HepG2 (cell line): ENCODE measurements around the gene WNT1. TPM values are rescaled to one million over a fixed set of nuclear protein-coding genes. Genes with fewer than 3 reads are reported as not detected.
A peak's percentile ranks its signal among the peaks of the same experiment; 100 is the strongest.

Source experiments
- ATAD3A ChIP-seq: sonication (generic); formaldehyde crosslinking; IDR thresholded peaks from 2 replicates; pipeline ENCODE4 v1.4.0; 2020; ENCODE audit warnings: missing genetic modification reagents
- GPN1 ChIP-seq: sonication (generic); formaldehyde crosslinking; IDR thresholded peaks from 2 replicates; pipeline ENCODE4 v1.5.1; 2020; ENCODE audit warnings: missing genetic modification reagents, borderline replicate concordance
- JARID2 ChIP-seq: sonication (generic); formaldehyde crosslinking; IDR thresholded peaks from 2 replicates; pipeline ENCODE4 v1.8.1; 2023; ENCODE audit warnings: missing genetic modification reagents, inconsistent platforms; ENCODE audit not compliant: insufficient replicate concordance
- PITX1 ChIP-seq: sonication (generic); formaldehyde crosslinking; IDR thresholded peaks from 2 replicates; pipeline ENCODE4 v1.5.1; 2020; ENCODE audit warnings: mild to moderate bottlenecking, missing genetic modification reagents
- RAD21 ChIP-seq: fragments of 450-650 bp; formaldehyde crosslinking; IDR thresholded peaks from 2 replicates; pipeline ENCODE4 v1.5.0; 2020; ENCODE audit warnings: mild to moderate bottlenecking
- SRSF9 ChIP-seq: fragments of 200-400 bp; formaldehyde crosslinking; IDR thresholded peaks from 2 replicates; pipeline ENCODE4 v1.6.1; 2018; ENCODE audit warnings: borderline replicate concordance, mild to moderate bottlenecking, low read depth, low read length; ENCODE audit not compliant: insufficient read depth, poor library complexity, severe bottlenecking
- U2AF1 ChIP-seq: fragments of 200-400 bp; formaldehyde crosslinking; optimal IDR thresholded peaks from 2 replicates; pipeline ENCODE3; 2017; ENCODE audit warnings: mild to moderate bottlenecking, low read depth, low read length
- ZBTB42 ChIP-seq: sonication (generic); formaldehyde crosslinking; IDR thresholded peaks from 2 replicates; pipeline ENCODE4 v1.5.0; 2020; ENCODE audit warnings: mild to moderate bottlenecking, missing genetic modification reagents
- ZFP36L1 ChIP-seq: sonication (generic); formaldehyde crosslinking; IDR thresholded peaks from 2 replicates; pipeline ENCODE4 v1.8.0; 2022; ENCODE audit warnings: mild to moderate bottlenecking, missing genetic modification reagents, moderate library complexity
- ZFP37 ChIP-seq: sonication (generic); formaldehyde crosslinking; IDR thresholded peaks from 2 replicates; pipeline ENCODE4 v1.4.0; 2020; ENCODE audit warnings: missing genetic modification reagents, borderline replicate concordance
- ZFX ChIP-seq: sonication (generic); formaldehyde crosslinking; IDR thresholded peaks from 2 replicates; pipeline ENCODE4 v1.4.0; 2020; ENCODE audit warnings: mild to moderate bottlenecking, low read depth, missing genetic modification reagents, moderate library complexity
- ZNF264 ChIP-seq: sonication (generic); formaldehyde crosslinking; IDR thresholded peaks from 2 replicates; pipeline ENCODE4 v1.4.0; 2020; ENCODE audit warnings: missing genetic modification reagents
- ZNF558 ChIP-seq: sonication (generic); formaldehyde crosslinking; IDR thresholded peaks from 2 replicates; pipeline ENCODE4 v1.9.0; 2022; ENCODE audit warnings: mild to moderate bottlenecking, missing genetic modification reagents, borderline replicate concordance
- polyA plus RNA-seq, 8 experiments: library from polyadenylated mRNA; depleted of rRNA in 3 of 8; stranded (reverse) in 7 of 8; unstranded in 1 of 8; fragments of >200 nt; fragmentation: Illumina TruSeq in 4 of 8; extraction: Trizol in 4 of 8; gene quantifications; 2 replicates each; pipeline versions ENCODE4 v1.2.1 to v1.2.3, GENCODE V29; 2011 to 2016; ENCODE audit warnings: low read depth in 4 of 8, missing spikeins in 1 of 8, mixed read lengths in 1 of 8; ENCODE audit not compliant: insufficient read depth in 1 of 8
- total RNA-seq, 5 experiments: library from RNA; depleted of rRNA; stranded (reverse); fragments of >200 nt; fragmentation: Illumina TruSeq; extraction: Trizol; gene quantifications; 2 replicates each; pipeline ENCODE4 v1.2.3, GENCODE V29; 2016; ENCODE audit warnings: low read depth in 1 of 5
- TF ChIP-seq, protein P1 (sequence below): sonication (generic); formaldehyde crosslinking; IDR thresholded peaks from 2 replicates; pipeline ENCODE4 v1.9.0; 2022; ENCODE audit warnings: low read depth, missing genetic modification reagents
- TF ChIP-seq, protein P2 (sequence below): sonication (generic); formaldehyde crosslinking; IDR thresholded peaks from 2 replicates; pipeline ENCODE4 v1.4.0; 2020; ENCODE audit warnings: mild to moderate bottlenecking, missing genetic modification reagents, borderline replicate concordance
- TF ChIP-seq, protein P3 (sequence below): sonication (generic); formaldehyde crosslinking; IDR thresholded peaks from 2 replicates; pipeline ENCODE4 v1.4.0; 2020; ENCODE audit warnings: missing genetic modification reagents
- TF ChIP-seq, protein P4 (sequence below): sonication (generic); formaldehyde crosslinking; IDR thresholded peaks from 2 replicates; pipeline ENCODE4 v1.8.1; 2022; ENCODE audit warnings: mild to moderate bottlenecking, missing genetic modification reagents
- TF ChIP-seq, protein P5 (sequence below): sonication (generic); formaldehyde crosslinking; IDR thresholded peaks from 2 replicates; pipeline ENCODE4 v1.5.1; 2020; ENCODE audit warnings: mild to moderate bottlenecking, missing genetic modification reagents

Gene WNT1
- total and polyA plus RNA-seq, 2 of the 13 experiments (the other 11 are each of a cell fraction or from before 2014, with no cell fraction given): not detected

DNA sequence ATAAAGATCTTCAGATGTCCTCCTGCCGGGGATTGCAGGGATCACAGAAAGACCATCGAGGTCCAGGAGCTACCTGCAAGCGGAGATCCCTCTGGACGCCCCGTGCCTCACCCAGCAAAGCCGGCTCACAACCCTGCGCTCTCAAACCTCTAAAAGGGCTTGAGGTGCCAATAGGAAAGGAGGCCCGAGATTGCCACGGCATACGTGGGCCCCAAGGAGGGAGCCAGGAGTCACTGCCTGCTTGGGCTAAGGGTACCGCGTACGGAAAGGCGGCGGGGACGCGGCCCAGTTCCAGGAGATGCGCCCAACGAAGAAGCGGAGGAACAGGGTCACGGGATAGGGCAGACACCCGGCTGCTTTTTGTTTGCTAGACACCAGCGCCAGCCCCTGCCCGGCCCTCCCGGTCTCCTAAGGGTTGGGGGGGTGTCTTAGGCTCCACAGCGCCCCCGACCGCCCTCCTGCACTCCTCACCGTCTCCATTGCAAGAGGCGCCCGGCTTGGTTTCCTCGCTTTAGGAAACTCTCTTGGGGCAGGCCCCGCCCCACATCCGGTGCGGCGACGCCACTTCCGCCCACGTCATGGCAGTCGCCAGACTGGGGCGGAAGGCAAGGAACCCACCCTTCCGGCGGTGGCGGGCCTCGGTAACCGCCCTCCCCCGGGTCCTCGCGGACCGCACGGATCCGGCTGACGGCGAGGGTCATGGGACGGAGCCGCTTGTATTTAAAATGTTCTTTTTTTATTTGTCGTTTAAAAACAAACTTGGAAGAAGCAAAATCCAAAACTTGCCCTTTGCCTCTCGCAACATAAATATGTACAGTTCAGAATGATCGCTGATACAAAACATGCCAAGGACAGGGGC lies 40.4 kb downstream of the WNT1 start, which contains the start of gene PRKAG1 (continued):
- TF ChIP-seq, protein P1, sequence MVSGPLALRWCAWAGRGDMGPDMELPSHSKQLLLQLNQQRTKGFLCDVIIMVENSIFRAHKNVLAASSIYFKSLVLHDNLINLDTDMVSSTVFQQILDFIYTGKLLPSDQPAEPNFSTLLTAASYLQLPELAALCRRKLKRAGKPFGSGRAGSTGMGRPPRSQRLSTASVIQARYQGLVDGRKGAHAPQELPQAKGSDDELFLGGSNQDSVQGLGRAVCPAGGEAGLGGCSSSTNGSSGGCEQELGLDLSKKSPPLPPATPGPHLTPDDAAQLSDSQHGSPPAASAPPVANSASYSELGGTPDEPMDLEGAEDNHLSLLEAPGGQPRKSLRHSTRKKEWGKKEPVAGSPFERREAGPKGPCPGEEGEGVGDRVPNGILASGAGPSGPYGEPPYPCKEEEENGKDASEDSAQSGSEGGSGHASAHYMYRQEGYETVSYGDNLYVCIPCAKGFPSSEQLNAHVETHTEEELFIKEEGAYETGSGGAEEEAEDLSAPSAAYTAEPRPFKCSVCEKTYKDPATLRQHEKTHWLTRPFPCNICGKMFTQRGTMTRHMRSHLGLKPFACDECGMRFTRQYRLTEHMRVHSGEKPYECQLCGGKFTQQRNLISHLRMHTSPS: no peak; the same call in 1 of the 2 replicates
- TF ChIP-seq, protein P2, sequence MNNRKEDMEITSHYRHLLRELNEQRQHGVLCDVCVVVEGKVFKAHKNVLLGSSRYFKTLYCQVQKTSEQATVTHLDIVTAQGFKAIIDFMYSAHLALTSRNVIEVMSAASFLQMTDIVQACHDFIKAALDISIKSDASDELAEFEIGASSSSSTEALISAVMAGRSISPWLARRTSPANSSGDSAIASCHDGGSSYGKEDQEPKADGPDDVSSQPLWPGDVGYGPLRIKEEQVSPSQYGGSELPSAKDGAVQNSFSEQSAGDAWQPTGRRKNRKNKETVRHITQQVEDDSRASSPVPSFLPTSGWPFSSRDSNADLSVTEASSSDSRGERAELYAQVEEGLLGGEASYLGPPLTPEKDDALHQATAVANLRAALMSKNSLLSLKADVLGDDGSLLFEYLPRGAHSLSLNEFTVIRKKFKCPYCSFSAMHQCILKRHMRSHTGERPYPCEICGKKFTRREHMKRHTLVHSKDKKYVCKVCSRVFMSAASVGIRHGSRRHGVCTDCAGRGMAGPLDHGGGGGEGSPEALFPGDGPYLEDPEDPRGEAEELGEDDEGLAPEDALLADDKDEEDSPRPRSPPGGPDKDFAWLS (CRISPR knock-in tag): no peak
- no peak for TF ChIP-seq GPN1 (CRISPR knock-in tag)
- TF ChIP-seq, protein P3, sequence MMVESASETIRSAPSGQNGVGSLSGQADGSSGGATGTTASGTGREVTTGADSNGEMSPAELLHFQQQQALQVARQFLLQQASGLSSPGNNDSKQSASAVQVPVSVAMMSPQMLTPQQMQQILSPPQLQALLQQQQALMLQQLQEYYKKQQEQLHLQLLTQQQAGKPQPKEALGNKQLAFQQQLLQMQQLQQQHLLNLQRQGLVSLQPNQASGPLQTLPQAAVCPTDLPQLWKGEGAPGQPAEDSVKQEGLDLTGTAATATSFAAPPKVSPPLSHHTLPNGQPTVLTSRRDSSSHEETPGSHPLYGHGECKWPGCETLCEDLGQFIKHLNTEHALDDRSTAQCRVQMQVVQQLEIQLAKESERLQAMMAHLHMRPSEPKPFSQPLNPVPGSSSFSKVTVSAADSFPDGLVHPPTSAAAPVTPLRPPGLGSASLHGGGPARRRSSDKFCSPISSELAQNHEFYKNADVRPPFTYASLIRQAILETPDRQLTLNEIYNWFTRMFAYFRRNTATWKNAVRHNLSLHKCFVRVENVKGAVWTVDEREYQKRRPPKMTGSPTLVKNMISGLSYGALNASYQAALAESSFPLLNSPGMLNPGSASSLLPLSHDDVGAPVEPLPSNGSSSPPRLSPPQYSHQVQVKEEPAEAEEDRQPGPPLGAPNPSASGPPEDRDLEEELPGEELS (CRISPR knock-in tag): peak; percentile 51; the same call in 1 of the 2 replicates
- no peak for TF ChIP-seq JARID2 (CRISPR knock-in tag)
- peak; percentile 95 for TF ChIP-seq U2AF1
- TF ChIP-seq PITX1 (CRISPR knock-in tag): no peak
- no peak for TF ChIP-seq ATAD3A (CRISPR knock-in tag)
- 0 out of 2 replicates have a peak, but pooled peaks have one; percentile 31 for TF ChIP-seq ZNF558 (CRISPR knock-in tag)
- peak; percentile 46; the same call in 1 of the 2 replicates for TF ChIP-seq ZFP36L1 (CRISPR knock-in tag)
- TF ChIP-seq ZFP37 (CRISPR knock-in tag): no peak
- TF ChIP-seq ZNF264 (CRISPR knock-in tag): 0 out of 2 replicates have a peak, but pooled peaks have one; percentile 44
- peak; percentile 25; the same call in 1 of the 2 replicates for TF ChIP-seq RAD21 (CRISPR knock-in tag)
- TF ChIP-seq ZFX (CRISPR knock-in tag): peak; percentile 76
- TF ChIP-seq, protein P4, sequence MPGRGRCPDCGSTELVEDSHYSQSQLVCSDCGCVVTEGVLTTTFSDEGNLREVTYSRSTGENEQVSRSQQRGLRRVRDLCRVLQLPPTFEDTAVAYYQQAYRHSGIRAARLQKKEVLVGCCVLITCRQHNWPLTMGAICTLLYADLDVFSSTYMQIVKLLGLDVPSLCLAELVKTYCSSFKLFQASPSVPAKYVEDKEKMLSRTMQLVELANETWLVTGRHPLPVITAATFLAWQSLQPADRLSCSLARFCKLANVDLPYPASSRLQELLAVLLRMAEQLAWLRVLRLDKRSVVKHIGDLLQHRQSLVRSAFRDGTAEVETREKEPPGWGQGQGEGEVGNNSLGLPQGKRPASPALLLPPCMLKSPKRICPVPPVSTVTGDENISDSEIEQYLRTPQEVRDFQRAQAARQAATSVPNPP (CRISPR knock-in tag): no peak
- TF ChIP-seq SRSF9: no peak
- TF ChIP-seq ZBTB42: no peak
- TF ChIP-seq, protein P5, sequence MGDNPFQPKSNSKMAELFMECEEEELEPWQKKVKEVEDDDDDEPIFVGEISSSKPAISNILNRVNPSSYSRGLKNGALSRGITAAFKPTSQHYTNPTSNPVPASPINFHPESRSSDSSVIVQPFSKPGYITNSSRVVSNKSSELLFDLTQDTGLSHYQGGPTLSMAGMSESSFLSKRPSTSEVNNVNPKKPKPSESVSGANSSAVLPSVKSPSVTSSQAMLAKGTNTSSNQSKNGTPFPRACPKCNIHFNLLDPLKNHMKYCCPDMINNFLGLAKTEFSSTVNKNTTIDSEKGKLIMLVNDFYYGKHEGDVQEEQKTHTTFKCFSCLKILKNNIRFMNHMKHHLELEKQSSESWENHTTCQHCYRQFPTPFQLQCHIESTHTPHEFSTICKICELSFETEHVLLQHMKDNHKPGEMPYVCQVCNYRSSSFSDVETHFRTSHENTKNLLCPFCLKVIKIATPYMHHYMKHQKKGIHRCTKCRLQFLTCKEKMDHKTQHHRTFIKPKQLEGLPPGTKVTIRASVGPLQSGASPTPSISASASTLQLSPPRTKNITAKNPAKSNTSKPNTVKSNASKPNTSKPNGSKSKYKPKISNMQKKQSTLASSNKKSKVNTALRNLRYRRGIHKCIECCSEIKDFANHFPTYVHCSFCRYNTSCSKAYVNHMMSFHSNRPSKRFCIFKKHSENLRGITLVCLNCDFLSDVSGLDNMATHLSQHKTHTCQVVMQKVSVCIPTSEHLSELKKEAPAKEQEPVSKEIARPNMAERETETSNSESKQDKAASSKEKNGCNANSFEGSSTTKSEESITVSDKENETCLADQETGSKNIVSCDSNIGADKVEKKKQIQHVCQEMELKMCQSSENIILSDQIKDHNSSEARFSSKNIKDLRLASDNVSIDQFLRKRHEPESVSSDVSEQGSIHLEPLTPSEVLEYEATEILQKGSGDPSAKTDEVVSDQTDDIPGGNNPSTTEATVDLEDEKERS: no peak
